Measurements from ENCODE around the gene HEBP1. TPM values are rescaled to one million over a fixed set of nuclear protein-coding genes. Genes with fewer than 3 reads are reported as not detected.
A peak's percentile ranks its signal among the peaks of the same experiment; 100 is the strongest.

Gene HEBP1
- total RNA-seq, 6 donors from 2014 or later, result 25.1 to 70.9 (median 63.7) TPM

GRCh38 chr12:13027032-13027431 lies 27.0 kb upstream of the HEBP1 start:
- DNase-seq, result no peak
- Histone ChIP-seq H3K27ac (no peak overlapping the region), H3K4me1 (peaks cover 0 to 8% (median 2%) of the 10 kb centered on the region in 4 donors), H3K27me3 (no peaks in the 10 kb centered on the region), H3K36me3 (no peaks in the 10 kb centered on the region), H3K4me3 (no peak overlapping the region), H3K9me3 (no peaks in the 10 kb centered on the region)
- 55 to 63% methylated on average over 2 of the region's 2 CpGs for WGBS, 2 donors
- ATAC-seq (ENCODE audit: low FRiP score in 2 of 2), result no peak
- TF ChIP-seq EP300 (IDR thresholded peaks at IDR 0.05) (no peak), POLR2AphosphoS5 (IDR thresholded peaks at IDR 0.05) (no peak), CTCF (IDR thresholded peaks at IDR 0.05) (no peak), POLR2A (IDR thresholded peaks at IDR 0.05) (no peak)

- ATAC-seq (ENCODE audit: low FRiP score in 2 of 2) (no peak), DNase-seq (no peak)
- Histone ChIP-seq H3K4me3 (no peak overlapping the region), H3K9me3 (no peaks in the 10 kb centered on the region), H3K27me3 (no peaks in the 10 kb centered on the region), H3K4me1 (peaks cover 0 to 8% (median 2%) of the 10 kb centered on the region in 4 donors), H3K27ac (no peak overlapping the region), H3K36me3 (no peaks in the 10 kb centered on the region)
- 49 to 59% methylated on average over 1 of the region's 1 CpG for WGBS, 2 donors
- TF ChIP-seq EP300 (IDR thresholded peaks at IDR 0.05), result no peak
- TF ChIP-seq POLR2AphosphoS5 (IDR thresholded peaks at IDR 0.05), result no peak
- no peak for TF ChIP-seq CTCF (IDR thresholded peaks at IDR 0.05)
- no peak for TF ChIP-seq POLR2A (IDR thresholded peaks at IDR 0.05)
Measured at GRCh38 chr12:13026286-13026685, 26.2 kb upstream of the HEBP1 start.

GRCh38 chr12:13024531-13024916 lies 24.5 kb upstream of the HEBP1 start:
- whole genome bisulfite sequencing, 2 donors, result 61 to 76% methylated on average over 5 of the region's 5 CpGs
- ATAC-seq (ENCODE audit: low FRiP score in 2 of 2), result no peak

GRCh38 chr12:13023811-13024530 lies 23.9 kb upstream of the HEBP1 start:
- TF ChIP-seq CTCF (IDR thresholded peaks at IDR 0.05) (peak in 3 of 6 experiments; percentile 9 to 39 (median 10)), POLR2A (IDR thresholded peaks at IDR 0.05) (no peak)
- H3K27me3 ChIP-seq, result no peaks in the 10 kb centered on the region
- ATAC-seq (ENCODE audit: low FRiP score in 2 of 2) (peak; percentile 73 to 77), DNase-seq (peak in 1 of 2 donors; percentile 27)
- H3K4me3 ChIP-seq, result no peak overlapping the region
- WGBS, 2 donors, result 56 to 74% methylated on average over 6 of the region's 6 CpGs
- no peak overlapping the region for H3K27ac ChIP-seq
- no peaks in the 10 kb centered on the region for H3K9me3 ChIP-seq
- H3K36me3 ChIP-seq, result no peaks in the 10 kb centered on the region
- H3K4me1 ChIP-seq, result peaks cover 0 to 8% (median 2%) of the 10 kb centered on the region in 4 donors

More at GRCh38 chr12:13024531-13024916, 24.5 kb upstream of the HEBP1 start:
- Histone ChIP-seq H3K27ac (no peak overlapping the region), H3K27me3 (no peaks in the 10 kb centered on the region), H3K4me1 (peaks cover 0 to 8% (median 2%) of the 10 kb centered on the region in 4 donors), H3K9me3 (no peaks in the 10 kb centered on the region), H3K36me3 (no peaks in the 10 kb centered on the region), H3K4me3 (no peak overlapping the region)
- no peak for TF ChIP-seq CTCF (IDR thresholded peaks at IDR 0.05)
- TF ChIP-seq EP300 (IDR thresholded peaks at IDR 0.05), result no peak
- no peak for TF ChIP-seq POLR2AphosphoS5 (IDR thresholded peaks at IDR 0.05)
- TF ChIP-seq POLR2A (IDR thresholded peaks at IDR 0.05), result no peak
- DNase-seq, result no peak

GRCh38 chr12:13022851-13023271 lies 22.8 kb upstream of the HEBP1 start:
- no peaks in the 10 kb centered on the region for H3K9me3 ChIP-seq
- no peak overlapping the region for H3K27ac ChIP-seq
- no peak overlapping the region for H3K4me3 ChIP-seq
- WGBS, 2 donors, result 80 to 81% methylated on average over 6 of the region's 6 CpGs
- no peak for DNase-seq
- no peaks in the 10 kb centered on the region for H3K27me3 ChIP-seq
- TF ChIP-seq POLR2A (IDR thresholded peaks at IDR 0.05), result no peak
- TF ChIP-seq EP300 (IDR thresholded peaks at IDR 0.05), result no peak
- TF ChIP-seq POLR2AphosphoS5 (IDR thresholded peaks at IDR 0.05), result no peak
- TF ChIP-seq CTCF (IDR thresholded peaks at IDR 0.05), result no peak
- no peak for ATAC-seq (ENCODE audit: low FRiP score in 2 of 2)
- peaks cover 0 to 8% (median 2%) of the 10 kb centered on the region in 4 donors for H3K4me1 ChIP-seq
- no peaks in the 10 kb centered on the region for H3K36me3 ChIP-seq

Data from upper lobe of left lung (tissue), 6 donors.